ENCODE data around the gene BHLHA15. TPM values are rescaled to one million over a fixed set of nuclear protein-coding genes. Genes with fewer than 3 reads are reported as not detected.

The BHLHA15 gene
- total and polyA plus RNA-seq, 2 of the 8 experiments (the other 6 are each of a cell fraction or from before 2014, with no cell fraction given), result 1.1 to 2.7 TPM

DNA sequence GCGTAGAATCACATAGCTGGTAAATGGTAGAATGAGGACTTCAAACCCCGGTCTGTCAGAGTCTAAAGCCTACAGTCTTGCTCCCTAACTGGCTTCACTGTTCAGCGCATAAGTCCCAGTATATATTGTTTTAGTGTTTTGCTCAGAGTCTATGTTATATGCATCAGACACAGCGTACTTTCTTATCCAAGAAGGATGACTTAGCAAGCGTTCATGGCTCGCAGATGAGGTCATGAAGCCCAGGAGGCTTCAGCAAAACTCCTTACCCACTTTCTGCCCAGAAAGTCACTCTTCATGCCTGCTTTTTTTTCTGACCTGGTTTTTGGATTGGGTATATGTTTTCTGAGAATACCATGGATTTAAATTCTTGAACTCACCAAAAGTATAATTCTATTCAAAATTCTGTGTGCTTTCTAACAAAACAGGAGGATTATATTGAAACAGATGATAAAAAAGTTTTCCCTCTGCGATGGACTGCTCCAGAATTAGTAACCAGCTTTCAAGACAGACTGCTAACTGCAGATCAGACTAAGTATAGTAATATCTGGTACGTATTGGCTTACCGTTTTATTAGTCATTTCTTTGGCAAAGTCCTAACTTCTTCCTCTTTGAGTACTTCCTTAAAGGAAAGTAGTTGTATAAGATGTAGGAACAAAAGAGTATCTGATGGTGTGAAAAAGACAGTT lies 24.6 kb upstream of the BHLHA15 start:
- Histone ChIP-seq H2BK120ac (replicated peaks; ENCODE audit: low read depth, low read length) (no peak overlapping the region), H4K20me1 (replicated peaks in 1 of 2; ENCODE audit: control insufficient read depth in 1 of 2, insufficient read depth in 2 of 2, low read length in 2 of 2) (peaks cover 0 to 4% of the 10 kb centered on the region in 2 experiments), H3K9me3 (ENCODE audit: insufficient read depth in 2 of 2, low read depth in 1 of 2, low read length in 1 of 2) (no peaks in the 10 kb centered on the region), H3K23me2 (ENCODE audit: low read depth, low read length) (no peaks in the 10 kb centered on the region), H3K56ac (replicated peaks; ENCODE audit: insufficient read length, low read depth, low read length) (no peak overlapping the region), H2BK5ac (ENCODE audit: low read depth, low read length) (no peak overlapping the region), H3K27me3 (replicated peaks in 1 of 4; ENCODE audit: control insufficient read depth in 3 of 4, extremely low read depth in 1 of 4, insufficient read depth in 3 of 4, low read length in 3 of 4) (no peaks in the 10 kb centered on the region), H3K14ac (ENCODE audit: insufficient read length) (no peak overlapping the region), H3K23ac (ENCODE audit: insufficient read length) (no peak overlapping the region), H3K4me2 (ENCODE audit: insufficient read depth in 1 of 2, low read depth in 2 of 2, low read length in 2 of 2) (no peak overlapping the region), H3K18ac (ENCODE audit: extremely low read depth, low read length) (no peak overlapping the region), H3K79me1 (ENCODE audit: low read depth, low read length) (peaks cover 2% of the 10 kb centered on the region; the same call in 1 of the 2 replicates), H3K4me3 (ENCODE audit: extremely low read depth in 1 of 4, insufficient read depth in 2 of 4, low read depth in 3 of 4, low read length in 4 of 4) (no peak overlapping the region), H2BK12ac (ENCODE audit: low read depth, low read length) (no peak overlapping the region), H3K36me3 (ENCODE audit: control insufficient read depth in 2 of 4, insufficient read depth in 4 of 4, low read length in 3 of 4) (peaks cover 2 to 8% (median 2%) of the 10 kb centered on the region in 4 experiments; a peak in 5 of 8 replicates), H2BK20ac (ENCODE audit: low read length) (no peak overlapping the region), H4K91ac (replicated peaks; ENCODE audit: insufficient read length, low read length) (no peak overlapping the region), H3K79me2 (ENCODE audit: control insufficient read depth in 1 of 2, insufficient read depth in 2 of 2, low read length in 2 of 2) (no peaks in the 10 kb centered on the region), H3K4me1 (replicated peaks in 1 of 4; ENCODE audit: control insufficient read depth in 3 of 4, insufficient read depth in 4 of 4, low read length in 3 of 4) (peaks cover 0 to 2% (median 0%) of the 10 kb centered on the region in 4 experiments; a peak in 1 of 7 replicates), H3K9ac (replicated peaks in 1 of 4; ENCODE audit: extremely low read depth in 1 of 4, low read depth in 3 of 4, low read length in 3 of 4) (no peak overlapping the region), H2AK5ac (ENCODE audit: low read depth, low read length) (no peak overlapping the region), H2BK15ac (ENCODE audit: low read length) (no peak overlapping the region), H3K27ac (ENCODE audit: low read depth, low read length) (no peak overlapping the region), H2AFZ (ENCODE audit: low read length) (no peak overlapping the region), H3K4ac (replicated peaks; ENCODE audit: insufficient read length, low read depth, low read length) (no peak overlapping the region), H4K5ac (ENCODE audit: insufficient read length, low read depth, low read length) (no peak overlapping the region), H4K8ac (ENCODE audit: extremely low read depth, insufficient read depth, low read length) (no peak overlapping the region)
- CTCF ChIA-PET (ENCODE audit: partially characterized antibody), result interaction anchor here (0.9 to 2.1 kb wide), 3 partner anchors 9 to 173 kb away, joined by 4 to 11 read pairs (median 4); no protein-coding TSS in a partner anchor
- DNase-seq (ENCODE audit: low read depth in 1 of 2, low spot score in 2 of 2), result no peak
- TF ChIP-seq RBBP5 (IDR thresholded peaks at IDR 0.05; ENCODE audit: borderline replicate concordance, low read depth, low read length) (no peak), SIX5 (IDR thresholded peaks at IDR 0.05; ENCODE audit: low read depth, low read length) (no peak)
- TF ChIP-seq, protein P1, sequence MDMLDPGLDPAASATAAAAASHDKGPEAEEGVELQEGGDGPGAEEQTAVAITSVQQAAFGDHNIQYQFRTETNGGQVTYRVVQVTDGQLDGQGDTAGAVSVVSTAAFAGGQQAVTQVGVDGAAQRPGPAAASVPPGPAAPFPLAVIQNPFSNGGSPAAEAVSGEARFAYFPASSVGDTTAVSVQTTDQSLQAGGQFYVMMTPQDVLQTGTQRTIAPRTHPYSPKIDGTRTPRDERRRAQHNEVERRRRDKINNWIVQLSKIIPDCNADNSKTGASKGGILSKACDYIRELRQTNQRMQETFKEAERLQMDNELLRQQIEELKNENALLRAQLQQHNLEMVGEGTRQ (IDR thresholded peaks at IDR 0.05; ENCODE audit: low read length), result no peak
- POLR2A ChIA-PET (ENCODE audit: partially characterized antibody), result interaction anchor here (1.8 kb wide), 1 partner anchor 56 kb away, joined by 3 read pairs; no protein-coding TSS in a partner anchor
- no peak for FAIRE-seq
- 85% methylated on average over 9 of the region's 9 CpGs; no CpG with 5 or more reads in 1 of the 2 experiments for WGBS, 2 experiments (ENCODE audit: extremely low coverage in 1 of 2, insufficient coverage in 1 of 2, insufficient read length in 1 of 2, insufficient replicate concordance in 2 of 2, low coverage in 1 of 2, low lambda C conversion rate in 2 of 2, missing lambda C conversion rate in 1 of 2)

All from H1 (cell line).